Hypothalamus (tissue), 51 donors: ENCODE data around the gene APBA1.
A peak's percentile ranks its signal among the peaks of the same experiment; 100 is the strongest.

ENCODE experiments used
- DNase-seq, 51 donors: peaks; one replicate each; lab custom pipeline; 2025; lab: John Stamatoyannopoulos, UW

Gene APBA1

DNA sequence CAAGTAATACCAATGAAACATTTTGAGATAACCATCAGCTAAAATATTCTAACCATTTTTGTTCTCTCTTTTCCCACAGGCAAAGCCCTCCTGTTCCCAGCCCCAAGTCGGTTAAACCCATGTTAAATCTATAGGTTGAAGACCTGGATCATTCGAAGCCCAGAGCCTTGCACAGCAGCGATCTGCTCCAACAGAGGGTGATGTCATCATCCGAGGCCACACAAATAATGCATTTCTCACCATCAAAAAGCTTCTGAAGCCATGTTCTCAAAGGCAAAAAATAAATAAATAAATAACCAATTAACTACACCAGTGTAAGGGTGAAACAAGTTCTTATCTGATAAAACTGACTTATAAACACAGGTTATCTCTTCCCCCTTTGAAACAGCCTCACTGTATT, 178.0 kb downstream of the APBA1 start:
- DNase-seq, result no peak

DNA sequence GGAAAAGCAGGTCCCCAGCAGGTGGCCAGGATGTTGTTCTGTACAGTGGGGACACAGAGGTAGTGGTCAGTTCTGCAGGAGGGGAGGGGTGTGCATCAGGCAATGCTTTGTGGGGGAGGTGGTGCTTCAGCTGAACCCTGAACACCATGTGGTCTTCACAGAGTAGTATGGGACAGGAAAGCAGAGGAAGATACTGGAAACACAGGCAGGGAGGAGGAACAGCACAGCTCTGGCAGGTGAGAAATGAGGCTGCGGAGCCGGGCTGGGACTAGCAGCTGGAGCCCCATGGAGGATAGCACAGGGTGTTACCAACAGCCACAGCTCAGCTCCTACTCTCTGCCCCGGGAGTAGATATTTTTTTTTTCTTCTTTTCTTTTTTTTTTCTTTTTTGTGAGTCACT, 185.7 kb downstream of the APBA1 start:
- DNase-seq, result no peak

DNA sequence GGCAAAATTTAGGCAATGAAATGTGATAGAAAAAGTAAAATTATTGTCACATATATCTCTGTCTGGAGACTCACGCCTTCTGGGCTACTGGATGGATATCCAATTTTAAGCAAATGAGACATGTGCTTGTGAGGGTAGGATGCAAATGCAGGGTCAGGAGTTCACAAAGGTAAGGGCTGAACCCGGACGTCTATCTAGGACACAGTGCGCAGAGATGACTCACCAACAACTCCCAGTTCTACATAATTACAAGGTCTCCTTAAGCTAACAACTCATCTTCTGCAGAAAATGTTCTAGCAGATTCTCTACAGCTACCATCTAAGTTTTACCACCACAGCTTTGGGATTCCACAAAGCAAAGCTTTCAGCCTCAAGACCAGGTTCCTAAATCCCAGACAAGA, 186.7 kb downstream of the APBA1 start:
- no peak for DNase-seq

DNA sequence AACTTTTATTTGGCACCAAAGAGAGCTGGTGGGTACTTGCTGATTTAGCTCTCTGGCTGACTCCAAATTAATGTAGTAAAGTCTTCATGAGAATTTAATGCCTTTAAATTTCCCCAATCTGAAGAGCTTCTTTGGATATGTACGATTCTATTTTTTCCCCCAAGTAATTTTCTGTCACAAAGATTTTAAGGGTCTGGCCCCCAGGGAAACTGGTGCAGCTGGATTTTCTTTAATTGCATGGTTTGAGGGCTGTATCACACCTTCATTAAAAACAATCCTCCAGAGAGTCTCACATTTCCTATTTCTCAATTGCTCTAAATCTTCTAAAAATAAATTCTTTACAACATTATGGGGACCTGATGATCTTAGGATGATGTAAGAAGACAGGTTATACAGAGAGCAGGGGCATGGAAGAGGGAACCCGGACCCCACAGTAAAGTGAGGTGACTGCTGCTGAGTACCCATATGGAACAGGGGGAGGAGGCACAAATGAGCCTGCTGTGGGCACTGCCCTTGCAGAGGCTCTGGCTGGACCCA, 188.2 kb downstream of the APBA1 start:
- DNase-seq, result no peak

DNA sequence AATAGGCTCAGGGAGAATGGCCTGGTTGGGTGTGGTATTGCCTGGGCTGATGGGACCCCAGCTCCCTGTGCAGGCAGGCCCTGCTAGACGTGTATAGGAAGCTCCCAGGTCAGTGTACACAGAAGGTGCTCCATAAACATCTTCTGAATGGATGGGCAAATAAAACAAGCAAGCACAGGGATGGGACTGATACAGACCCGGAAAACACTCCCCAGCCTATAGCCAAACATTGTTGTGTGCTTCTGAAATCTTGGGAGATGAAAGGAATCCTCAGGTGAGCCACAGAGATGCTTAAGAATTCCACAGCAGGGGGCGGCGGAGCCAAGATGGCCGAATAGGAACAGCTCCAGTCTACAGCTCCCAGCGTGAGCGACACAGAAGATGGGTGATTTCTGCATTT, 195.4 kb downstream of the APBA1 start:
- no peak for DNase-seq

DNA sequence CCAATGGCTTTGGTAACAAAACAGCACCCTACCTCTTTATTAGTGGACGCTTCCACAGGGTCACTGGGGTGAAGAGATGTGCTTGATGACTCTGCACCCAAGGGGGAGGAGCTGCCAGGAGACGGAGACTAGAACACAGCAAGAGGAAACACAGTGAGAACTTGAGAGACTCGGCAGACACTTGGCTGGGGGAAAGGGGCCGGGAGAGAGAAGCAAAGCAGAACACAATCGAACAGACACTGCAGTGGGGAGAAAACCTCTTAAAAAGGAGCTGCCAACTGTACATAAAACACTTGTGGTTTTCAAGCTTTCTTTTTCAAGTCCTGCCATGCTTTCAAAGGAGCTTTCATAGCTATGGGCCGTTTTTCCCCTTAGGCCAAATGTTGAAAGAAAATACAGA, 196.2 kb downstream of the APBA1 start:
- DNase-seq, result no peak

DNA sequence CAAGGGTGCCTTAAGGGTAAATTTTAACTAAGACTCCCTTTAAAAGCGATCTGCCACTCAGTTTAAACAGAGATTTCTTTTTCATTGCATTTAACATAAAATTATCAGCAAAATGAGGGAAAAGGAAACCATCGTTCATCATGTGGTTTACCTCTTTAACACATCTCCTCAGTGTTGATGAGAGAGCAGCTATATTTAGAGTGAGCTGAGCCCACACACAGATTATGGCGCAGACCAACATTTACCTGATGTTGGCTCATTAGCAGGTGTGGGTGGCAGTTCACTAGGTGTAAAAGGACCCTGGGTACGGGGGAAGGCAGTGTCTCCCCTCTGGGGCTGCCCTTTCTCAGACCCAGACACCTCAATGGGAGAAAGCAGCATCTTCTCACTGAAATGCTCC, 197.3 kb downstream of the APBA1 start:
- peak in 1 of 51 donors; percentile 10 for DNase-seq

DNA sequence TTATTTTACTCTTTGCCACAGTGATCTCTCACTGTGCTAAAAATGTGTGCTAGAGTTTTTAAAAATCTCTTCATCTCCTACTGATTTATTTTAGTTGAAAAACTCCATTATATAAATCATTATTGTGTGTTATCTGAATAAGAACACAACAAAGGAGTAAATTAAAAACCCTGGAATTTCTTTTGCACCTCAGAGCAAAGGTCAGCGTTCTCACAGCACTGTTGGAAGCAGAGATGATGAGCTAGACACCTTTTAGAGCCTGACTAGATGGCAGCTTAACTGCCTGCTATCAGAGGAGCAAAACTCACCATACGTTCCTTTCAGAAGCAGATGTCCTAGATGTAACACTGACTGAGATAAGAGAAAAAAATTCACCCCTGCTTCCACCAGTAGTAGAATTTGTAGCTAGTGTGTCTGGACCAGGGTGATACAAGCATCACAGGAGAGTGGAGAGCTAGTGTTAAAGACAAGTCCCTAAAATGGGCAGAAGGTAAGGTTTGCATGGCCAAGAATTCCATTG, 200.0 kb downstream of the APBA1 start:
- no peak for DNase-seq

DNA sequence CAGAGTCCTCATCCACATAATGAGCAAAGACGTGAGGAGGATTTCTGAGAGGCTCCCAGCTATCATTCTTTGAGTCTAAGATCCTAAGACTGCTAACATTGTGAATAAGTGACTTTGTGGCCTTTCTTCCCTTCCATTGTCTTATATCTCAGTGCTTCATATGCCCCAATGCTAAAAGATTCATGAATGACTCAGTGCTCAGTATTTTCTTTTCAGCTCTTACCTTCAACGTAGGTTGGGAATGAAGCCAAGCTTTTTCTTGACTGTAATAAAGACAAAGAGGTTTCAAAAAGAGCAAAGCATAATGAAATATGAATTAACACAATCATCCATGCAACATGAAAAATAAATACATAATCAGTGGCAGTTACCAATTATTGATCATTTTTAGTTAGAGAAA, 200.7 kb downstream of the APBA1 start:
- DNase-seq, result peak in 1 of 51 donors; percentile 9

DNA sequence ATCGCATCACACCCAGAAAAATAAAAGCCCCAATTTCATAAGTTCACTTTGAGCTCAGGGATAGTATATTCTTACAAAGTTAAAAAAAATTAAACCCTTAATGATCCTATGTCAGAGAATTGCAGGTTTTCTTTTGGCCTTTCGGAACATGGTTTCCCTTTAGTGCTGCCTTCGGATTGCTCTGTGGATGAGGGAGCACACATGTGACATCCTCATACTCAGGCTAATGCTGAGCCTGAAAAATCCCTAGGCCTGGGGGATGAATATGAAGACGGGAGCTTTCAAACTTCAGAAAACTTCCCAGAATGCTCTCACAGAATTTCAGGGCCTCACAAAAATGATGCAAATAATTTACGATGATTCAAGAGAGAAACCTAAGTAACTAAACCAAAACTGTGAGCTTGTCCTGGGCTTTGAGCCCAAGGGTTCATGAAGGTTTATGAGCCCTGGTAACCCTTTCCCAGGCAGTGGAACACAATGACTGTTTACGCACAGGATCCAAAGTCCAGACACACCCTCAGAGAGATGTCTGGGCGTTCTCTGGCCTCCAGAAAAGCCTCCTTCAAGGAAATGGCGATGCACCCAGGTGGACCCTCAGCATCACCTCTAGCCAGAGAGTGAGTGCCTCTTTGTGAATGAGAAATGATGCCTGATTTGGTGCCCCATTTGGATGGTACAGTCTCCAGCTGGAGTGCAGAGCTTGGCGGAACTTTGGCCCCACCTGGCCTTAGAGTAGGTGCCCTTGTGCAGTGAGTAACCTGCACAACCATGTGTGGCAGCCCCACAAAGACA, 201.8 kb downstream of the APBA1 start:
- no peak for DNase-seq

DNA sequence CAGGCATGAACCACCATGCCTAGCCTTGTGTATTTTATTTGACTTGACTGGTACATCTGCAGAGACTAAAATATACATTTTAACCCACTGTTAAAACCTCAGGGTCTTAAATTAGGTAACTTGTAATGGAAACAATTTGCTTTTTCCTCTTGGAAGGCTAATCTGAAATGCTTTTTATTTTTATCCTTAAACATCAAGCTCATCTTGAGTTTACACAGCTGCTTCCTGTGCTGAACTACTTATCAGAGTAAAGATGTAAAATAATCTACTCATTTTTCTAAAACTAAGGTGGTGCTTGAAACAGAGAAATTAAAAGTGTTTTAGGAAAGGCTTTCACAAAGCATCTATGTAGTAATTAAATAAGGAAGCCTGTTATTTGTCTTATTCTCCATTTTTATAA, 203.0 kb downstream of the APBA1 start:
- DNase-seq, result no peak

DNA sequence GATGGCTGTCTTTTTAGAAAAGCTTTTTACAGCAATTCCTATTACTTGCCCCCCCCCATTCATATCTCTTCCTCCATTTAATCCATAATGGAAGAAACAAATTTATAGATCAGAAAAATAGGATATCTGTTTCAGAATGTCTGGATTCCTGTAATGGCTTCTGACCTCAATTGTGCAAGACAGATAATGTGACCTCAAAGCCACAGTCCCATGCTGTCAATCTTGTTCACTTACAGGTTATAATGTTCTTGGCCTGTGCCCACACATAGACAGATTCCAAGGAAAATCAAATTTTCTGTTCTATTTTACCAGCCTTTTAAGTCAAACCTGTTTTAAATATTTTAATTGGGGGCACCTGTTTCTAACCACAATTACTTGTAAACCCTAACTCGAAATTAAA, 203.8 kb downstream of the APBA1 start:
- DNase-seq, result no peak

DNA sequence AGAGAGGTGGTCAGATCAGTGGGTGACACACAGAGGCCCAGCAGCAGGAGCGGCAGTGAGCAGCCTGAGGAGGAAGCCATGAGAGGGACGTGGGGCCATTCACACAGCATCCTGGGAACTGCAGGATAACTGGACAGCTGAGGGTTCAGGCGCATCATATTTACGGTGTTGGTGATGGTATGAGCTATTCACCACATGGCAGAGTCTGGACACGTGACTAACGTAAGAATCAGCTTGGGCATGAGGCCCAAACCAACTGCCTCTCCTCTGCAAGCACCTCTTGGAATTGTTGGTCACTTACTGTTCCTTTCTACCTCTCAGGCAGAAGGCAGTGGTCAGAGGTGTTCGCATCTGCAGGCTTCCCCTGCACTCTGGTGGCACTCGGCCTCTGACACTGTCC, 206.0 kb downstream of the APBA1 start:
- no peak for DNase-seq

DNA sequence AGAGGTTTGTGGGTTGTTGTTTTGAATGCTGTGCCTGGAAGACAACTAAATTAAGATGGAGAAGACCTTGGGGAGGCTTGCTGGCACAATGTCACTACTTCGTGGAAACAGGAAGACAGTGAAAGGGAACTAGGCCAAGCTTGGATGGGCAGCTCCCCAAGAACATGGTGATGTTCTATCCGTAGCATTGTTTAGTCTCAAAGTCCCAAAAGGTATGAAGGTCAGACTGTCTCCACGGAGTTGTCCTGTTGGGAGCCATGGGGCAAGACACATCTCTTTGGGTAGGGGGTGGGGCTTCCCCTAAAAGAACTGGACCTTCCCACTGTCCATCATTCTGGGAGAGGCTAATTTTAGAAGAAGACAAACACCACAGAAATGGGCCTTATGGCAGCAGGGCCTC, 206.7 kb downstream of the APBA1 start:
- DNase-seq, result no peak

DNA sequence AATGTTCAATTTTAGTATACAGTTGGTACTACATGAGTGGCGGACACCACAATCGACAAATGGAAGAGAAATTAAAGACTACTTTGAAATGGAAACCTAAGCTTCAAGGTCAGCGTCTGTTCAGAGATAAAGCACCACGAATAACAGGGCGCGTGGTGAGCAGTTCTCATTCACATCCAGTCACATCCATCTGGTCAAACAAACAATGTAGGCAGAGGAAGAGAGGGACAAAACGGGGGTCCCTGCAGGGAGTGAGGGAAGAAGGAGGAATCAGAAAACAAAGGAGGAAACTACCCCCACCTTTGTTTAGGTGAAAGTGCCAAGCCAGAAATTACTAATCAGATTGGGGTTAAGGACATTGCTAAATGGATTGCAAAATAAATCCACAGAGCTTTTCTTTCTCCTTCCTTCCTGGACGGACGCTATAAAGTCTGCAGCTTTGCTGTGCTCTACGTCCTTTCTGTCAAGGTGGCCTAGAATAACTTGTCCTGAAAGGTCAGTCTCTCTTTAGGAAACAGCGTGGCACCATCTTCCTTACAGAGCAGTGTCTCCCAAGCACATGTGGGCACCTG, 208.6 kb downstream of the APBA1 start:
- no peak for DNase-seq

DNA sequence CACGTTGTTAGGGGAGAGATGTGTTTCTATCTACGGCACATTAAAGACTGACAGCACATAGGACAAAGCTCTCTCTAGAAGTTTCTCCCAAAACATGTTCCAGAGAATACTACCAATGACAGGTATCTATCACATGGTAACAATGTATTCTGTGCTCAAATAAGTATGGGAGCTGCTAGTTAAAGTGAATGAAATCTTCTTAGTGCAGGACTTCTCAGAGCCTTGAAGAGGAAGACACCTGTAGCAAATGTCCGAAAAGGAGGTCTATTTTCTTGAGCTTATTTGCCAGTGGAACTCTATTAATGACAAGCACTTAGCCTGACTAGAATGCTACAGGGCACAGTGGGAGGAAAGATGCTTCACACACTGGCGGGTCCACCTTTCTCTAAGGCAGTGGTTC, 209.8 kb downstream of the APBA1 start:
- no peak for DNase-seq

DNA sequence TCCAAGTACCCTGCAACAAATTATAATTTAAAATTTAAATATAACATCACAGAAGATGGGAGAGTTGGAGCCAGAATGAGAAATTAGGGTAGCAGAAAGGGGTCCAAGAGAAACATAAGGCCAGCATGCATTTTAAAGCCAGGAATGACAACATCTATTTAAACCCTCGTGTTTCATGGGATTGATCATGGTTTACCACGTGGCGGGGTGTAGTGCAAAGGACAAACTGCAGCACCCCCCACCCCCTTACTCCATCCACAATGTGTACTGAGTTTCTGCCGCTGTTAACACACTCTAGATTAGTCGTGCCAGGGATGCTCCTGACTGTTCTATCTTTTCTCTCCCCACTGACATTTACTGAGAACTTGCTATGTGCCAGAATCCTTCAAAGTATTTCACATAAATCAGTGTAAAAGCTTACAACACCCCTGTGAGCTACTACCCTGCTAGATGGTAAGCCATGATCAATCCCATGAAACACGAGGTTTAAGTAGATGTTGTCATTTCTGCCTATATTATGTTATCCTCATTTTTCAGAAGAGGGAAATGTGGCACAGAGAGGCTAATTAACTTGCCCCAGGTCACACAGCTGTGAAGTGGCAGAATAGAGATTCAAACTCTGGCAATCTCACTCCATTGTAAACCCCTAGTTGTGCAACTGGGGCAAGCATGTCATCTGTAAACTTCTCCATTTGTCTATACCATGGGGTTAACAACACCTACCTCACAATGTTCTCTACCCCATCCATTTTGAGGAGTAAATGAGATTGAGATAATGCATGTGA, 210.9 kb downstream of the APBA1 start:
- no peak for DNase-seq

DNA sequence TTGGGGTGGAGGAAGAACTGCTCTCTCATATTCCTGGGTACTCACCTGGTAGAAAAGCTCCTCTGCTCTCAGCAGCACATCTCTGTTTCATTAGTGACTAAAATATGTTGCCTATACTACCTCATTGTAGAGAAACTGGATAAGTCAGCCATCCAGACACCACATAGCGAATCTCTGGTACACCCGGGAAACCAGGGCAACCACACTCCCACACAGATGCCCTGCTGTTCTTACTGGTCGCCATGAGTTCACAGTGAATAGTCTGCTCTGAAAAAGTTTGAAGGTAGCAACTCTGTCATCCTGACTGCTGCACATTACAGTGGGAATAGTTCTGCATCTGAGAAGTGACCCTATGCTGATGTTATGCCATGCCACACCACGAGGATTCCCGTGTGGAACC, 212.2 kb downstream of the APBA1 start:
- no peak for DNase-seq

DNA sequence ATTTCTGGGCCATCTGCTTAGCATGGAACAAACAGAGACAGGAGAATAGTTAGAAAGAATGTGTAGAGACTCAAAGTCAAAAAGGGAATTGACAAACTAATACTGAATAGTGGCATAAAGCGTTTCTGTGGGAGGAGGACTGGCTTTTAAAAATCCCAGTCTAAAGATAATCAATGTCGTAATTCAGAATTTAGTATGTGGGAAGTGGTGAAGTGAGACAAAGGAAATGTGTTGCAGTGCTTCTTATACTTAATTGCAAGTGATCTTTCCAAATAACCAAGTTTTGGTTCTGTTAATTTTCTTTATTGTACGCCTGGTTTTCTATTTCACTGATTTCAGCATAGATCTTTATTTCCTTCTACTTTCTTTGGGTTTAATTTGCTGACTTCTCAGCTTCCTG, 214.0 kb downstream of the APBA1 start:
- DNase-seq, result no peak

DNA sequence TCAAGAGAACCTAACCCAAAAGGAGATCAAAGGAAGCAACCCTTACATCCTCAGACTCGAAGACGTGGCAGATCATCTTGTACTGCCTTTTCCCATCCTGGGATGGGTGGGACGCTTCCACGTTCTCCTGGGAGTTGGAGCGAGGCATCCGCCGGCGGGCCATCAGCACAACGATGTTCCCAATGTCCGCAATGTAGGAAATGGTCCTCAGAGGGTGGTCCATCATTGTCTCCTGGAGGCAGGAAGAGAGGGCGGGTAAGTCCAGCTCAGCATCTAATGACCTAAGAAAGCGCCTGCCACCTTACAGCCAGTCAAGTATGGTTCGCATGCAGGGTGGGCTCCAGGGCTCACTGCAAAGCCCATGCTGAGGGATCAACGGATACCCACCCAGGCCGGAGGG, 216.0 kb downstream of the APBA1 start:
- DNase-seq, result no peak

DNA sequence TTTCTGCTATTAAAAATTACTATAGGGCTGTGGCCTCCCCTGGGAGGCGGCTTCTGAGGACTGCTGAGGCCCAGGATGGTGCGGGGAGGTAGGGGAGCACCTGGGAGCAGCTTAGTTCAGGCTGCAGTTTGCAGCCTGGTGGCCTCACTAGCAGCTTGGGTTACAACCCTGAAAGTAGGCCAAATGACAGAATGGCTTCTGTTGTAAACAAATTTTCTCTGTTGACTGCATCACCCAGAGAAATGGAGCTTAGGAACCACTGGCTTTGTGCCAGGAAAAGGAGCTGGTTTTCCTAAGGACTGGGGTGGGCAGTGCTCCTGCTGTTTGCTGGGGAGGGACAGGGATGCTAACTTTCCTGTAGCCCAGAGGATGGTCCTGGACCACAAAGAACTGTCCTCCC, 216.9 kb downstream of the APBA1 start:
- peak in 1 of 51 donors; percentile 8 for DNase-seq
